Measurements from ENCODE around the gene RUNX1. TPM values are rescaled to one million over a fixed set of nuclear protein-coding genes. Genes with fewer than 3 reads are reported as not detected.

Gene RUNX1
- total RNA-seq, 2 experiments from 2014 or later, result 49.5 to 58.8 TPM

DNA sequence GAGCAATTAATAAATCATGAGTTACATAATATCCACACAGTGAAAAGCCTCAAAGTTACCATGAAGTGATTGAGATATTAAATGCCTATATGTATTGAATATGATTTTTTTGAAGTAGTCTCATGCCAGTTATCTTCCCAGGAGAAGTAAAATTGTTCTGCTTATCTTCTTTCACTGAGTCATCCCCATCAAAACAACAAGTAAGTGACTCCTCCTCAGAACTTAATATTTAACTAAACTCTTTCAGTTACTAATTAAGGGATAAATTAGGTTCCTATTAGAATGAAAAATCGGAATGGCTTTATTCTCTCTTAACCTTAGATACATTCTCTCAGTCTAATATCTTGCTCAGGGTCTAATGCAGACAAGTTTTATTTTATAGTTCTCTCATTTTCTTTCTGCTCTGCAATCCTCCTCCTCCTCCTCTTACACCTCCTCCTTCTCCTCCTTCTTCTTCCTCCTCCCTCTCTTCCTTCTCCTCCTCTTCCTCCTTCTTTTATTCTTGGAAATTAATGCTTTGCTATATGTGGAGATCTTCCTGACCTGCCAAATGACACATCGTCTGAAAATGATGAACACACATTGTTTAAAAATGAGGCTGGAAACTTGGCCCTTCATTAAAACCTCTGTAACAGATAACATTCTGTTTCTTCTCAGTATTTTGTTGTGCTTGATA is 110.9 kb downstream of the RUNX1 start:
- intact Hi-C loops (cut with DNase I, micrococcal nuclease), result loop anchor here in 1 of 2 experiments (5.0 to 10.0 kb wide), 2 partner anchors 131 to 1197 kb away; partner anchors contain the start of gene CBR3
- Mint-ChIP-seq H3K27ac (peak overlapping the region; percentile 74), H3K4me1 (peaks cover 94% of the 10 kb centered on the region), H3K9me3 (ENCODE audit: low read depth) (no peaks in the 10 kb centered on the region), H3K4me3 (no peak overlapping the region), H3K36me3 (ENCODE audit: low read depth) (peaks cover 4% of the 10 kb centered on the region), H3K27me3 (no peaks in the 10 kb centered on the region)
- POLR2A ChIA-PET, result no interaction called here
- CTCF ChIA-PET, result no interaction called here
- no peak for DNase-seq
- ATAC-seq, result no peak

DNA sequence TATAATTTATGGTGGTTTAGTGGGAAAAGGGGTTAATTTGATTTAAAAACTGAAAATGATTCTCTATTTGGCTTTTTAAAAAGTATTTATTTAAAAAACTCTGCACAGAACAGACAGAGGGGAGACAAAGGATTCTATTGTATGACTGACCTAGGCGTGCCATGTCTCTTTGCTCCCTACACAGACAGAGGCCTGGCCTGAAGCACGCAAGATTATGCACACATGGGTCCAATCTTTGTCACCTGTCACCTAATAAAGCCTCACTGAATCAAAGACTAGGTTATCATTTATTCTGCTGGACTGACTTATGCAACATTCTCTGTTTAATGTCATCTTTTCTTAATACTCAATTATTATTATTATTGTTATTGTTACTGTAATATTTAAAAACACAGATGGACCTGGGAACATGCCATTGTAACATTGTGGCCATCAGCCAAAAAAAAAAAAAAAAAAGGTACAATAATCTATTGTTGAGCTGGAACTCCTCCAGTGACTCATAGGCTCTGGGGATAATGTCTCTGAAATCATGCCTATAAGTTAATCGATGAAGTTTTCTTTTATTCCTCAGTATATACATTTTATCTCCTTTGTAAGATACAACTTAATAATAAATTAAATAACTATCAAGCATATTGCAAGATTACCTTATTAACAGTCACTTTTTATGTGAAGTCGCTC is 112.1 kb downstream of the RUNX1 start:
- H3K27ac Mint-ChIP-seq, result peak overlapping the region; percentile 96
- ChIA-PET CTCF (interaction anchor here (1.2 to 4.3 kb wide), 5 partner anchors 10 to 68 kb away, joined by 5 to 33 read pairs (median 16); no protein-coding TSS in a partner anchor), POLR2A (interaction anchor here (0.6 to 1.5 kb wide), 7 partner anchors 8 to 399 kb away, joined by 3 to 4 read pairs (median 3); no protein-coding TSS in a partner anchor)
- peaks cover 93% of the 10 kb centered on the region for H3K4me1 Mint-ChIP-seq
- DNase-seq, result no peak
- H3K9me3 Mint-ChIP-seq (ENCODE audit: low read depth), result no peaks in the 10 kb centered on the region
- intact Hi-C loops (cut with DNase I, micrococcal nuclease), result loop anchor here in 1 of 2 experiments (5.0 to 10.0 kb wide), 2 partner anchors 130 to 1198 kb away; partner anchors contain the start of gene CBR3
- no peak for ATAC-seq
- peak overlapping the region; percentile 68 for H3K4me3 Mint-ChIP-seq
- H3K36me3 Mint-ChIP-seq (ENCODE audit: low read depth), result peaks cover 7% of the 10 kb centered on the region
- no peaks in the 10 kb centered on the region for H3K27me3 Mint-ChIP-seq

DNA sequence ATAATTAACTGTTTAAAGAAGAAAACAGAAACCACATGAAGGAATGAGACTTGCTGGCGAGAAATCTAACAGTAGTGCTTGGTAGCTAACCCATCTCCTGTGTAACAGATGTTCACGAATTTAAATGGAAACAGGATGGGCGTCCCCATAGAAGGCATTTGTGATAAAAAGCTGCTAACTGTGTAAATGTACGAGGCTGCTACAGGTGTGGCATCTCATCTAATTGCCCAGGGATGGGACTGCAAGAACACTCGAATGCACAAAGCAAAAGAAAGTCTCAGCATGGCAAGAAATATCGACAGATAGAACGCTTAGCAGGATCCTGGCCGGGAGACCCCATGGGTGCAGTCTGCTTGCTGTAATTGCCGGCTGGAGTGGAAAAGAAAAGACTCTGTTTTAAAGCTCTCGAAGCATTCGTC is 112.7 kb downstream of the RUNX1 start:
- POLR2A ChIA-PET, result interaction anchor here (0.7 to 2.2 kb wide), 9 partner anchors 9 to 400 kb away, joined by 3 to 11 read pairs (median 4); no protein-coding TSS in a partner anchor
- no peaks in the 10 kb centered on the region for H3K9me3 Mint-ChIP-seq (ENCODE audit: low read depth)
- DNase-seq (no peak), ATAC-seq (no peak)
- H3K27me3 Mint-ChIP-seq, result no peaks in the 10 kb centered on the region
- peak overlapping the region; percentile 96 for H3K27ac Mint-ChIP-seq
- H3K4me3 Mint-ChIP-seq, result peak overlapping the region; percentile 68
- H3K36me3 Mint-ChIP-seq (ENCODE audit: low read depth), result peaks cover 7% of the 10 kb centered on the region
- intact Hi-C loops (cut with DNase I, micrococcal nuclease), result loop anchor here in 1 of 2 experiments (5.0 to 10.0 kb wide), 2 partner anchors 129 to 1198 kb away; partner anchors contain the start of gene CBR3
- peaks cover 93% of the 10 kb centered on the region for H3K4me1 Mint-ChIP-seq
- CTCF ChIA-PET, result interaction anchor here (0.6 to 4.3 kb wide), 11 partner anchors 10 to 111 kb away, joined by 3 to 33 read pairs (median 5); no protein-coding TSS in a partner anchor

DNA sequence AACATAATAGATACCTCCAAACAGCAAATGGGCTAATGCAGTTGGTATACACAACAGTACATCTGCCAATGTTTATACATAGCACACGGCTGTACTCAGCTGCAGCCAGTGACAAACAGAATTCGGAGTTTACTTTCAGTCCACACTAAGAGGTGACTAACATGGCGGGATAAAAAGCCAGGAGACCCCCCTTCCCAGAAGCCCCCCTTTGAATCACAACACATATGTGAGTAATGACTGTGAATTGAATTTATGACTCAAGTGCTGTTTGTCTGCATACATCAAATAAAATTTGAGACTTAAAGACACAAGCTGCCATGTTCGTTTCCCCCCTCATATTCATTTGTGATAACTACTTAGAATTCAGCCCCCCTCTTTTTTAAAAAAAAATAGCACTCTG is 113.2 kb downstream of the RUNX1 start:
- ATAC-seq (peak; percentile 17), DNase-seq (peak; percentile 45)
- CTCF ChIA-PET, result interaction anchor here (0.6 to 4.3 kb wide), 16 partner anchors 11 to 152 kb away, joined by 3 to 33 read pairs (median 4); no protein-coding TSS in a partner anchor

DNA sequence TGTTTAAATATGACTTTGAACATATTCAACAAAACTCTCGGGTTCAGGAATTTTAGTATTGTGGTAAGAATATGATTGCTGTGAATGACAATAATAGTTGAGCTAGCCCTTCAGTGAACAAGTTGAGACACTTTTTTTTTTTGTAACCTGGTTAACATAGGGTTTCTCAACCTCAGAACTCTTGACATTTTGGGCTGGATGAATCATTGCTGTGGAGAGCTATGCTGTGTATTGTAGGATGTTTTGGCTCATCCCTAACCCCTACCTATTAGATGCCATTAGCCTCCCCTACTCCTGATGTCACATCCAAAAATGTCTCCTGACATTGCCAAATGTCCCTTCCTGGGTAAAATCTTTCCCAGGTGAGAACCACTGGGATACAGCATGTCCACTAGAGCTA is 113.7 kb downstream of the RUNX1 start:
- H3K27ac Mint-ChIP-seq, result peak overlapping the region; percentile 96
- intact Hi-C loops (cut with DNase I, micrococcal nuclease), result loop anchor here (1.0 to 10.0 kb wide), 7 partner anchors 8 to 1199 kb away; partner anchors contain the start of genes RUNX1 (in 2 of the 2) and CBR3 (in 1 of the 2)
- ChIA-PET CTCF (interaction anchor here (0.6 to 4.3 kb wide), 14 partner anchors 11 to 153 kb away, joined by 3 to 33 read pairs (median 4); no protein-coding TSS in a partner anchor), POLR2A (interaction anchor here (0.6 to 2.2 kb wide), 8 partner anchors 11 to 112 kb away, joined by 3 to 11 read pairs (median 6); no protein-coding TSS in a partner anchor)
- no peaks in the 10 kb centered on the region for H3K27me3 Mint-ChIP-seq
- H3K9me3 Mint-ChIP-seq (ENCODE audit: low read depth), result no peaks in the 10 kb centered on the region
- peaks cover 90% of the 10 kb centered on the region for H3K4me1 Mint-ChIP-seq
- DNase-seq (no peak), ATAC-seq (peak; percentile 73)
- H3K36me3 Mint-ChIP-seq (ENCODE audit: low read depth), result peaks cover 7% of the 10 kb centered on the region
- H3K4me3 Mint-ChIP-seq, result peak overlapping the region; percentile 68

More for the DNA sequence above, 113.2 kb downstream of the RUNX1 start:
- H3K27me3 Mint-ChIP-seq, result no peaks in the 10 kb centered on the region
- H3K36me3 Mint-ChIP-seq (ENCODE audit: low read depth), result peaks cover 7% of the 10 kb centered on the region
- intact Hi-C loops (cut with DNase I, micrococcal nuclease), result loop anchor here (1.0 to 10.0 kb wide), 7 partner anchors 7 to 1199 kb away; partner anchors contain the start of genes RUNX1 (in 2 of the 2) and CBR3 (in 1 of the 2)
- H3K27ac Mint-ChIP-seq, result peak overlapping the region; percentile 96
- H3K4me3 Mint-ChIP-seq, result peak overlapping the region; percentile 68
- POLR2A ChIA-PET, result interaction anchor here (0.6 to 2.2 kb wide), 11 partner anchors 10 to 111 kb away, joined by 3 to 11 read pairs (median 4); no protein-coding TSS in a partner anchor
- H3K9me3 Mint-ChIP-seq (ENCODE audit: low read depth), result no peaks in the 10 kb centered on the region
- peaks cover 90% of the 10 kb centered on the region for H3K4me1 Mint-ChIP-seq

DNA sequence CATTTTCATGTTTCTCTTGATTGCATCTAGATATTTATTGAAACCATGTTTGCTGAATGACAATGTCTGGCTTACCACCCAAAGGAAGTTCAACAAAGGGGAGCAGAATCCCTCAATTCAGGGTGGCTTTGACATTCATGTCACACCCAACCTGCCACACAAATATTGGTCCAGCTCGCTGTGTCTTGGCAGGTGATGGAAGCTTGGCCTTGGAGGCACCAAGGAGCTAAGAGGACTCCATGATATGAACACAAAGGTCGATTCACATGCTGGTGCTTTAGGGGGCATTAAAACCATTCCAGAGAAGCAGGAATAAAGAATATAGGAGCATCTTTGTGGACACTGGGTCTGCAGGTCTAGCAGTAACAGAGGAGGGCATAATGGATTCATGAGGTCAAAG is 114.8 kb downstream of the RUNX1 start:
- POLR2A ChIA-PET, result interaction anchor here (0.7 to 2.3 kb wide), 10 partner anchors 9 to 916 kb away, joined by 3 to 9 read pairs (median 6); no protein-coding TSS in a partner anchor

DNA sequence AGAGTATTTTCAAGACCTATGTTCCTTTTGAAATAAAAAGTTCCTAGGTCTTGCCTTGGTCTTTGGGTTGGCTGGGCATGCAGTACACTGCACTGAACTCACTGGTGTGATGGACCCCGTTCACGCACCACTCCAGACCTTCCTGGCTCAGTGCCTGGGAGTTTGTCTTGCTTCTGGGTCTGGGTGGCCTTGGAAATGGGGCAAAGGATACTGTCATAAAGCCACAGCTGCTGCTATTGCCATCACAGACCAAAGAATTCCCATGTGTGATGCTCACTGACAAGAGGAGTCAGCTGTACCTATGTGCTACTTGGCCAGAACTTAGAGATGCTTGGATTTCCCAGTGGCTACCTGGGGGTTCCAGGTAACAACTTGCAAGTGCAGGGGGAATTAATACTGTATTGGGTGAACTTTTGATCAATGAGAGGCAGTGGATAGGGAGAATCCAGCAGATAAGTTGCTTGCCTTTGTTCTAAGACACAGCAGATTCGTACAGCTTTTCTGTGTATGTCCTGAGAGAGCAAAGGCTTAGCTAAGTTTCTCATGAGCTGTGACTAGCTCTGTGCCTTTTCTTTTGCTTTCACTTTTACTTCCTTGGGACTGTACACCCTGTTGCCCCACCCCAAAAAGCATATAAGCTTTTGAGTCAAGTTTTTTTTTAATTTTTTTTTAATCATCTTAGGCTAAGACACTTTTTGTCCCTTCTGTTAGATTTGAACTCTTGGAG is 115.3 kb downstream of the RUNX1 start:
- no peaks in the 10 kb centered on the region for H3K27me3 Mint-ChIP-seq
- peaks cover 3% of the 10 kb centered on the region for H3K36me3 Mint-ChIP-seq (ENCODE audit: low read depth)
- DNase-seq (peak; percentile 40), ATAC-seq (peak; percentile 85)
- no peaks in the 10 kb centered on the region for H3K9me3 Mint-ChIP-seq (ENCODE audit: low read depth)
- peaks cover 84% of the 10 kb centered on the region for H3K4me1 Mint-ChIP-seq
- H3K27ac Mint-ChIP-seq, result peak overlapping the region; percentile 96
- intact Hi-C loops (cut with DNase I, micrococcal nuclease), result loop anchor here (1.0 to 10.0 kb wide), 5 partner anchors 34 to 1201 kb away; partner anchors contain the start of genes RUNX1 (in 2 of the 2) and CBR3 (in 1 of the 2)
- peak overlapping the region; percentile 68 for H3K4me3 Mint-ChIP-seq
- POLR2A ChIA-PET, result interaction anchor here (0.6 to 2.3 kb wide), 12 partner anchors 9 to 915 kb away, joined by 3 to 9 read pairs (median 4); no protein-coding TSS in a partner anchor
- CTCF ChIA-PET, result interaction anchor here (0.5 to 4.3 kb wide), 17 partner anchors 9 to 1293 kb away, joined by 3 to 33 read pairs (median 5); partner anchors contain the start of gene RUNX1

More for the DNA sequence above, 114.8 kb downstream of the RUNX1 start:
- H3K9me3 Mint-ChIP-seq (ENCODE audit: low read depth), result no peaks in the 10 kb centered on the region
- peaks cover 3% of the 10 kb centered on the region for H3K36me3 Mint-ChIP-seq (ENCODE audit: low read depth)
- peaks cover 84% of the 10 kb centered on the region for H3K4me1 Mint-ChIP-seq
- ATAC-seq (peak; percentile 0), DNase-seq (no peak)
- H3K27me3 Mint-ChIP-seq, result no peaks in the 10 kb centered on the region
- CTCF ChIA-PET, result interaction anchor here (0.5 to 4.3 kb wide), 16 partner anchors 9 to 943 kb away, joined by 3 to 33 read pairs (median 6); partner anchors contain the start of gene RUNX1
- intact Hi-C loops (cut with DNase I, micrococcal nuclease), result loop anchor here (1.0 to 10.0 kb wide), 5 partner anchors 33 to 1200 kb away; partner anchors contain the start of genes RUNX1 (in 2 of the 2) and CBR3 (in 1 of the 2)
- H3K27ac Mint-ChIP-seq, result peak overlapping the region; percentile 96
- peak overlapping the region; percentile 68 for H3K4me3 Mint-ChIP-seq

DNA sequence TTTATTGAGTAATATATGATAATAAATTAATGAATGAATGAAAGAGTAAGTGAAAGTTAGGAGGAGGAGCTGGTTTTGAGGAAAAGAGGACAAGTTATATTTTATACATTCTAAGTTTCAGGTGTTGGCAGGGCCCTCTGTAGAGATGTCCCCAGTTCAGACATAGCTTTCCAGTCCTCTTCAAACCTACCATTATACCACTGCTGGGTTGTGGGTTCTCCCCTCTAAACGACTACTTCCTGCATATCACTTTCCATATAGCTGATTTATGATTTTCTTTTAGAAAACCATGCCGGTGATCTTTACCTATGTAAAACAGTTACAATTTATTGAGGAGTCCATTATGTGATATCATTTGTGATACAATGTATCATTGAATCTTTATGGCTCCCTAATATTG is 116.9 kb downstream of the RUNX1 start:
- ATAC-seq (no peak), DNase-seq (no peak)
- ChIA-PET POLR2A (interaction anchor here (2.3 kb wide), 1 partner anchor 11 kb away, joined by 9 read pairs; no protein-coding TSS in a partner anchor), CTCF (interaction anchor here (0.8 to 1.3 kb wide), 5 partner anchors 9 to 99 kb away, joined by 3 to 4 read pairs (median 3); no protein-coding TSS in a partner anchor)
- H3K36me3 Mint-ChIP-seq (ENCODE audit: low read depth), result peaks cover 3% of the 10 kb centered on the region
- H3K27me3 Mint-ChIP-seq, result no peaks in the 10 kb centered on the region
- intact Hi-C loops (cut with DNase I, micrococcal nuclease), result loop anchor here in 1 of 2 experiments (10.0 kb wide), 1 partner anchor 1203 kb away; the partner anchor contains the start of gene CBR3
- peak overlapping the region; percentile 6 for H3K4me3 Mint-ChIP-seq
- H3K4me1 Mint-ChIP-seq, result peaks cover 82% of the 10 kb centered on the region
- peak overlapping the region; percentile 96 for H3K27ac Mint-ChIP-seq
- no peaks in the 10 kb centered on the region for H3K9me3 Mint-ChIP-seq (ENCODE audit: low read depth)

DNA sequence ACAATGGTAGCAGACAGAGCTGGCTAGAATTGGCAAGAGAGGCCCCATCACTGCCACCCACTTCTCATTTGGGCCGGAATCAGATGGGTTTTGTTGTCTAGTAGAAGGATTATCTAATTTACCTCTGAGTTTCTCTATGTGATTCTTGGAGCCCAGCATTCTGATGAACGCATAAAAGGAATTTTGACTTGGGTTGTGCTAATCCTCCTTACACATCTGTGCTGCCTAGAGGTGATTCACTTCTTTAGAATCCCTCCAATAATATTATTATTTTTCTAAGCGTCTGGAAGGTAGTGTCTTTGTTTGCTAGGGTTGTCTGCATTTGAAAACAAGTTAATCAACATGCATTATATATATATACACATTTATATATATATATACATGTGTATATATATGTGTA is 118.1 kb downstream of the RUNX1 start:
- intact Hi-C loops (cut with DNase I, micrococcal nuclease), result loop anchor here in 1 of 2 experiments (10.0 kb wide), 1 partner anchor 1204 kb away; the partner anchor contains the start of gene CBR3
- ATAC-seq, result no peak
- ChIA-PET POLR2A (no interaction called here), CTCF (no interaction called here)
- DNase-seq, result no peak
- Mint-ChIP-seq H3K27me3 (no peaks in the 10 kb centered on the region), H3K4me3 (no peak overlapping the region), H3K36me3 (ENCODE audit: low read depth) (peaks cover 7% of the 10 kb centered on the region), H3K9me3 (ENCODE audit: low read depth) (no peaks in the 10 kb centered on the region), H3K27ac (peak overlapping the region; percentile 4), H3K4me1 (peaks cover 80% of the 10 kb centered on the region)

DNA sequence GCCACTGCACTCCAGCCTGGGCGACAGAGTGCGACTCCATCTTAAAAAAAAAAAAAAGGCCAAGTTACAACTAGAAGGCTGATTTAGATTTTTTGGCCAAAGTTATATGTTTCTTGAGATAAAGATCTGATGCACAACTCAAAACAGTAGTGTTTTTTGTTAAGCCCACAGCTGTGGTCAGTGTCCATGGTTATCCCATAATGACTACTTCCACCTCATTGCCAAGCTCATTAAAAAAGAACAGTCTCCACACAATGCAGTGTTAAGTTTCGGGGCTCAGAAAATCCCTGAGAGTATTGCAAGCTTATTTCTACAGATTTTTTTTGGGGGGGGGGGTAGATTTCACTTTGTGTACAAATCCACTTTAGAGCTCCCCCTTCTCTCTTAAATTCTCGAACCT is 120.5 kb downstream of the RUNX1 start:
- no peak for ATAC-seq
- H3K27ac Mint-ChIP-seq, result no peak overlapping the region
- H3K4me1 Mint-ChIP-seq, result peaks cover 81% of the 10 kb centered on the region
- no peak for DNase-seq
- H3K4me3 Mint-ChIP-seq, result no peak overlapping the region
- peaks cover 24% of the 10 kb centered on the region for H3K36me3 Mint-ChIP-seq (ENCODE audit: low read depth)
- H3K27me3 Mint-ChIP-seq, result no peaks in the 10 kb centered on the region
- intact Hi-C loops (cut with DNase I, micrococcal nuclease), result no loop called here
- H3K9me3 Mint-ChIP-seq (ENCODE audit: low read depth), result no peaks in the 10 kb centered on the region
- ChIA-PET CTCF (interaction anchor here (1.1 to 1.6 kb wide), 4 partner anchors 8 to 371 kb away, joined by 3 to 4 read pairs (median 4); no protein-coding TSS in a partner anchor), POLR2A (interaction anchor here (0.6 to 0.7 kb wide), 4 partner anchors 19 to 325 kb away, joined by 4 to 9 read pairs (median 5); no protein-coding TSS in a partner anchor)

Measured in activated CD4-positive, alpha-beta T cell treated with anti-CD3 and anti-CD28 coated beads for 36 hours (primary cell).